ENCODE results near the gene ATP2B1.

- TF ChIP-seq EZH2 (IDR thresholded peaks at IDR 0.05; ENCODE audit: borderline replicate concordance, low read length) (no peak), CTCF (IDR thresholded peaks at IDR 0.05; ENCODE audit: low read length) (no peak)
Measured at GRCh38 chr12:89700191-89700810, 8.3 kb downstream of the ATP2B1 start.

Measured in OCI-LY1 (cell line).